A549 (cell line): ENCODE measurements around the gene FBXL5. TPM values are rescaled to one million over a fixed set of nuclear protein-coding genes. Genes with fewer than 3 reads are reported as not detected.

Source experiments
- ATAC-seq, 2 experiments: fragments of 200-7000 bp in 1 of 2; fragments of >200 bp in 1 of 2; cut with Nextera tagmentation in 1 of 2; cut with Tn5 transposase in 1 of 2; 3 replicates each; pipeline versions ENCODE4 v1.8.0 to v1.9.1; 2018 to 2020; ENCODE audit warnings: mild to moderate bottlenecking in 1 of 2, moderate library complexity in 1 of 2
- CTCF ChIA-PET: fragments of 300-600 bp; sonication (Branson Sonifier 250); formaldehyde crosslinking; extraction: SDS; loops from one replicate; lab custom pipeline; 2021; ENCODE audit warnings: antibody characterized with exemption, inconsistent platforms; lab: Yijun Ruan, JAX
- POLR2A ChIA-PET: fragments of 350-600 bp; formaldehyde crosslinking; extraction: SDS; loops from one replicate; lab custom pipeline; 2021; ENCODE audit warnings: antibody characterized with exemption, inconsistent platforms; lab: Yijun Ruan, JAX
- DNase-seq, 2 experiments: peaks; one replicate each; pipeline versions ENCODE4 v3.0.0 to v3.0.0-alpha.2; 2011 to 2016; ENCODE audit warnings: low read depth in 1 of 2, low spot score in 1 of 2
- FAIRE-seq: peaks from 2 replicates; lab custom pipeline; 2011; peaks lifted over from hg19 to GRCh38; lab: Jason Lieb, UNC
- H3K27ac ChIP-seq, 2 experiments: fragments of >200 bp; sonication (Bioruptor Twin); formaldehyde crosslinking; 3 replicates each; pipeline ENCODE4 v1.5.1; 2016 to 2017
- H3K4me1 ChIP-seq: fragments of >200 bp; sonication (Bioruptor Twin); formaldehyde crosslinking; 3 replicates; pipeline ENCODE4 v1.6.1; 2016
- H3K4me2 ChIP-seq: fragments of >200 bp; sonication (Bioruptor Twin); formaldehyde crosslinking; 3 replicates; pipeline ENCODE4 v1.6.1; 2016
- H3K4me3 ChIP-seq: fragments of >200 bp; sonication (Bioruptor Twin); formaldehyde crosslinking; 3 replicates; pipeline ENCODE4 v1.5.1; 2016
- H3K9me3 ChIP-seq: fragments of >200 bp; sonication (Bioruptor Twin); formaldehyde crosslinking; 3 replicates; pipeline ENCODE4 v1.6.1; 2016
- ATOH8 ChIP-seq: fragments of 250-450 bp; sonication (Bioruptor Pico); IDR thresholded peaks from 2 replicates; pipeline ENCODE4 v1.5.0; 2020; ENCODE audit warnings: low read depth, mild to moderate bottlenecking, moderate library complexity
- BCL3 ChIP-seq: fragments of >200 bp; sonication (Bioruptor Twin); formaldehyde crosslinking; IDR thresholded peaks from 3 replicates; pipeline ENCODE4 v1.6.1; 2016
- CBX2 ChIP-seq: fragments of 200-600 bp; sonication (generic); IDR thresholded peaks from 2 replicates; pipeline ENCODE4 v1.6.1; 2016; ENCODE audit warnings: low read depth, mild to moderate bottlenecking, borderline replicate concordance
- EP300 ChIP-seq, 2 experiments: fragments of >200 bp; sonication (Bioruptor Twin); formaldehyde crosslinking; IDR thresholded peaks; 2 replicates in 1 of 2; 3 replicates in 1 of 2; pipeline ENCODE4 v1.6.1; 2016 to 2017
- HDAC2 ChIP-seq: fragments of 200-600 bp; sonication (generic); IDR thresholded peaks from 2 replicates; pipeline ENCODE4 v1.6.1; 2016
- HES2 ChIP-seq: fragments of >200 bp; sonication (Bioruptor Twin); formaldehyde crosslinking; IDR thresholded peaks from 2 replicates; pipeline ENCODE4 v1.6.1; 2016
- HOXA7 ChIP-seq: fragments of 250-450 bp; sonication (Bioruptor Pico); IDR thresholded peaks from 2 replicates; pipeline ENCODE4 v1.5.0; 2020; ENCODE audit warnings: mild to moderate bottlenecking, moderate library complexity
- JUNB ChIP-seq: fragments of >200 bp; sonication (Bioruptor Twin); formaldehyde crosslinking; IDR thresholded peaks from 2 replicates; pipeline ENCODE4 v1.6.1; 2016
- KDM1A ChIP-seq: fragments of 200-600 bp; sonication (generic); IDR thresholded peaks from 2 replicates; pipeline ENCODE4 v1.6.1; 2016; ENCODE audit warnings: low read depth, mild to moderate bottlenecking
- MAZ ChIP-seq: fragments of 150-350 bp; IDR thresholded peaks from 2 replicates; pipeline ENCODE4 v1.6.1; 2014; ENCODE audit warnings: antibody characterized with exemption, low read depth, low read length, borderline replicate concordance
- MYC ChIP-seq: IDR thresholded peaks from 2 replicates; pipeline ENCODE4 v1.6.1; 2012; ENCODE audit warnings: mild to moderate bottlenecking, inconsistent platforms, low read length, improper control_type of control experiment, borderline replicate concordance
- NPAS2 ChIP-seq: fragments of 250-450 bp; sonication (Bioruptor Pico); IDR thresholded peaks from 2 replicates; pipeline ENCODE4 v1.8.0; 2022; ENCODE audit warnings: mild to moderate bottlenecking, moderate library complexity, borderline replicate concordance
- PBX3 ChIP-seq: IDR thresholded peaks from 2 replicates; pipeline ENCODE4 v1.6.1; 2012
- POLR2A ChIP-seq: IDR thresholded peaks from 2 replicates; pipeline ENCODE4 v1.6.1; 2012; ENCODE audit warnings: mild to moderate bottlenecking, low read length
- RCOR1 ChIP-seq: fragments of 150-350 bp; IDR thresholded peaks from 2 replicates; pipeline ENCODE4 v1.6.1; 2014; ENCODE audit warnings: antibody characterized with exemption, low read length, low read depth
- RFX5 ChIP-seq: fragments of 450-650 bp; IDR thresholded peaks from 2 replicates; pipeline ENCODE4 v1.7.1; 2014; ENCODE audit warnings: antibody characterized with exemption, mild to moderate bottlenecking, moderate library complexity
- RNF2 ChIP-seq: fragments of 200-600 bp; sonication (generic); IDR thresholded peaks from 2 replicates; pipeline ENCODE4 v1.6.1; 2016; ENCODE audit warnings: low read depth, mild to moderate bottlenecking, antibody characterized with exemption, moderate library complexity, borderline replicate concordance
- SMC3 ChIP-seq: fragments of >200 bp; sonication (Bioruptor Twin); formaldehyde crosslinking; IDR thresholded peaks from 3 replicates; pipeline ENCODE4 v1.6.1; 2018; ENCODE audit warnings: inconsistent platforms
- SREBF2 ChIP-seq: fragments of 450-650 bp; IDR thresholded peaks from 2 replicates; pipeline ENCODE4 v1.6.1; 2014; ENCODE audit warnings: mild to moderate bottlenecking, moderate library complexity
- TP53 ChIP-seq: fragments of 250-450 bp; sonication (Bioruptor Pico); IDR thresholded peaks from 2 replicates; pipeline ENCODE4 v1.5.0; 2021; ENCODE audit warnings: mild to moderate bottlenecking, moderate library complexity
- USF2 ChIP-seq: fragments of 450-650 bp; IDR thresholded peaks from 2 replicates; pipeline ENCODE4 v1.6.1; 2014; ENCODE audit warnings: antibody characterized with exemption
- ZC3H11A ChIP-seq: fragments of 450-650 bp; IDR thresholded peaks from 2 replicates; pipeline ENCODE4 v1.6.1; 2014; ENCODE audit warnings: antibody characterized with exemption, mild to moderate bottlenecking
- ZNF302 ChIP-seq: fragments of 250-450 bp; sonication (Bioruptor Pico); IDR thresholded peaks from 2 replicates; pipeline ENCODE4 v1.9.0; 2021; ENCODE audit warnings: inconsistent platforms, mild to moderate bottlenecking, moderate library complexity
- WGBS: methylation state at CpG from one replicate; pipeline ENCODE4 v1.1.6; 2017; ENCODE audit errors: missing lambda C conversion rate; 5-methylcytosine and 5-hydroxymethylcytosine counted together
- polyA plus RNA-seq, 4 experiments: library from polyadenylated mRNA; depleted of rRNA in 3 of 4; stranded (reverse); fragments of >200 nt; fragmentation: RNase III in 1 of 4; extraction: RNeasy Plus Mini Kit Qiagen cat#74134 plus additional on column Dnase treatment in 1 of 4; gene quantifications; 2 replicates in 3 of 4; 3 replicates in 1 of 4; pipeline ENCODE4 v1.2.3, GENCODE V29; 2011 to 2017

Gene FBXL5
- polyA plus RNA-seq, 2 of the 4 experiments (the other 2 are of a cell fraction) = 44.2 to 45.4 TPM

- H3K4me2 ChIP-seq = no peak overlapping the region
- ChIA-PET POLR2A (no interaction called here), CTCF (interaction anchor here (0.9 kb wide), 1 partner anchor 44 kb away, joined by 3 read pairs; no protein-coding TSS in a partner anchor)
- H3K4me3 ChIP-seq = no peak overlapping the region
- no peak for FAIRE-seq
- no peak overlapping the region for H3K27ac ChIP-seq
- WGBS = 93% methylated on average over 5 of the region's 5 CpGs
- no peak for TF ChIP-seq RCOR1
- no peak for TF ChIP-seq ZNF302 (CRISPR knock-in tag)
- no peak for TF ChIP-seq KDM1A
- no peak for TF ChIP-seq SMC3
- no peak for TF ChIP-seq MAZ
- no peak for TF ChIP-seq MYC
- TF ChIP-seq POLR2A = no peak
- TF ChIP-seq PBX3 = no peak
- TF ChIP-seq RFX5 = no peak
- TF ChIP-seq SREBF2 = no peak
- TF ChIP-seq CBX2 = no peak
- TF ChIP-seq NPAS2 = no peak
- TF ChIP-seq HDAC2 = no peak
- TF ChIP-seq BCL3 = no peak
- no peak for TF ChIP-seq JUNB
- no peak for TF ChIP-seq USF2
- TF ChIP-seq HES2 = no peak
- TF ChIP-seq HOXA7 (CRISPR knock-in tag) = no peak
- no peak for TF ChIP-seq TP53 (CRISPR knock-in tag)
- no peak for TF ChIP-seq ZC3H11A
- no peak for DNase-seq
- H3K9me3 ChIP-seq = no peaks in the 10 kb centered on the region
- no peak for ATAC-seq
- H3K4me1 ChIP-seq = no peaks in the 10 kb centered on the region
Observed at GRCh38 chr4:15605537-15605936, 49.6 kb downstream of the FBXL5 start.

GRCh38 chr4:15601862-15602261 lies 53.3 kb downstream of the FBXL5 start:
- no peaks in the 10 kb centered on the region for H3K4me1 ChIP-seq
- TF ChIP-seq NPAS2 = no peak
- no peak for TF ChIP-seq EP300 (IDR thresholded peaks at IDR 0.05)
- no peak for TF ChIP-seq RCOR1
- TF ChIP-seq ZC3H11A = no peak
- TF ChIP-seq POLR2A = no peak
- no peak for TF ChIP-seq BCL3
- no peak for TF ChIP-seq CBX2
- no peak for TF ChIP-seq ATOH8 (CRISPR knock-in tag)
- no peak for TF ChIP-seq RNF2
- ChIA-PET CTCF (no interaction called here), POLR2A (no interaction called here)
- DNase-seq (no peak), ATAC-seq (no peak), FAIRE-seq (no peak)
- H3K9me3 ChIP-seq = no peaks in the 10 kb centered on the region
- H3K4me2 ChIP-seq = no peak overlapping the region
- 73% methylated on average over 2 of the region's 2 CpGs for WGBS
- no peak overlapping the region for H3K27ac ChIP-seq
- no peak overlapping the region for H3K4me3 ChIP-seq
